ENCODE measurements around the gene TAS1R1.

Gene TAS1R1

DNA sequence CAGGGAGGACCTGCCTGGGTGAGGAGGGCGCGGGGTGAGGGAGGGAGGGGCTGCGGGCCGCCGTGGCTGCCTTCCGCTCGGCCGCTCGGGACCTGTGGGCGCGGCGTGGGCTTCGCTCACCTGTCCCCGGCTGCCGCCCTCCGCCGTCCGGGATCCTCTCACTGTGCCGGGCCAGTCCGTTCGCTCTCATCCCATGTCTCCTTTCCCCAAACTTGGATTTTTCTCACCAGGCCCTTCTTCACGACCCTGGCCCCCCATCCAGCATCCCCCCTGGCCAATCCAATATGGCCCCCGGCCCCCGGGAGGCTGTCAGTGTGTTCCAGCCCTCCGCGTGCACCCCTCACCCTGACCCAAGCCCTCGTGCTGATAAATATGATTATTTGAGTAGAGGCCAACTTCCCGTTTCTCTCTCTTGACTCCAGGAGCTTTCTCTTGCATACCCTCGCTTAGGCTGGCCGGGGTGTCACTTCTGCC, 25.0 kb downstream of the TAS1R1 start:
- DNase-seq (ENCODE audit: low read depth) = no peak
- TF ChIP-seq, protein P1, sequence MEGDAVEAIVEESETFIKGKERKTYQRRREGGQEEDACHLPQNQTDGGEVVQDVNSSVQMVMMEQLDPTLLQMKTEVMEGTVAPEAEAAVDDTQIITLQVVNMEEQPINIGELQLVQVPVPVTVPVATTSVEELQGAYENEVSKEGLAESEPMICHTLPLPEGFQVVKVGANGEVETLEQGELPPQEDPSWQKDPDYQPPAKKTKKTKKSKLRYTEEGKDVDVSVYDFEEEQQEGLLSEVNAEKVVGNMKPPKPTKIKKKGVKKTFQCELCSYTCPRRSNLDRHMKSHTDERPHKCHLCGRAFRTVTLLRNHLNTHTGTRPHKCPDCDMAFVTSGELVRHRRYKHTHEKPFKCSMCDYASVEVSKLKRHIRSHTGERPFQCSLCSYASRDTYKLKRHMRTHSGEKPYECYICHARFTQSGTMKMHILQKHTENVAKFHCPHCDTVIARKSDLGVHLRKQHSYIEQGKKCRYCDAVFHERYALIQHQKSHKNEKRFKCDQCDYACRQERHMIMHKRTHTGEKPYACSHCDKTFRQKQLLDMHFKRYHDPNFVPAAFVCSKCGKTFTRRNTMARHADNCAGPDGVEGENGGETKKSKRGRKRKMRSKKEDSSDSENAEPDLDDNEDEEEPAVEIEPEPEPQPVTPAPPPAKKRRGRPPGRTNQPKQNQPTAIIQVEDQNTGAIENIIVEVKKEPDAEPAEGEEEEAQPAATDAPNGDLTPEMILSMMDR (conservative IDR thresholded peaks at IDR 0.05; ENCODE audit: low read depth, low read length) = no peak
- H3K4me3 ChIP-seq (ENCODE audit: low read length) = peak overlapping the region; percentile 69

DNA sequence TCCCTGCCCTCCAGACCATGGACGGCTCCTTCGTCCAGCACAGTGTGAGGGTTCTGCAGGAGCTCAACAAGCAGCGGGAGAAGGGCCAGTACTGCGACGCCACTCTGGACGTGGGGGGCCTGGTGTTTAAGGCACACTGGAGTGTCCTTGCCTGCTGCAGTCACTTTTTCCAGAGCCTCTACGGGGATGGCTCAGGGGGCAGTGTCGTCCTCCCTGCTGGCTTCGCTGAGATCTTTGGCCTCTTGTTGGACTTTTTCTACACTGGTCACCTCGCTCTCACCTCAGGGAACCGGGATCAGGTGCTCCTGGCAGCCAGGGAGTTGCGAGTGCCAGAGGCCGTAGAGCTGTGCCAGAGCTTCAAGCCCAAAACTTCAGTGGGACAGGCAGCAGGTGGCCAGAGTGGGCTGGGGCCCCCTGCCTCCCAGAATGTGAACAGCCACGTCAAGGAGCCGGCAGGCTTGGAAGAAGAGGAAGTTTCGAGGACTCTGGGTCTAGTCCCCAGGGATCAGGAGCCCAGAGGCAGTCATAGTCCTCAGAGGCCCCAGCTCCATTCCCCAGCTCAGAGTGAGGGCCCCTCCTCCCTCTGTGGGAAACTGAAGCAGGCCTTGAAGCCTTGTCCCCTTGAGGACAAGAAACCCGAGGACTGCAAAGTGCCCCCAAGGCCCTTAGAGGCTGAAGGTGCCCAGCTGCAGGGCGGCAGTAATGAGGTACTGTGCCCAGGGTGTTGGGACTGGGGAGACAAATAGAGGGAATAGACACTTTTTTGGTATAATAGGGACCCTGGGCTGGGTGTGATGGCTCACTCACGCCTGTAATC, 25.7 kb downstream of the TAS1R1 start:
- no peak for DNase-seq (ENCODE audit: low read depth)
- H3K4me3 ChIP-seq (ENCODE audit: low read length) = peak overlapping the region; percentile 69
- TF ChIP-seq, protein P1 (conservative IDR thresholded peaks at IDR 0.05; ENCODE audit: low read depth, low read length) = peak; percentile 24

DNA sequence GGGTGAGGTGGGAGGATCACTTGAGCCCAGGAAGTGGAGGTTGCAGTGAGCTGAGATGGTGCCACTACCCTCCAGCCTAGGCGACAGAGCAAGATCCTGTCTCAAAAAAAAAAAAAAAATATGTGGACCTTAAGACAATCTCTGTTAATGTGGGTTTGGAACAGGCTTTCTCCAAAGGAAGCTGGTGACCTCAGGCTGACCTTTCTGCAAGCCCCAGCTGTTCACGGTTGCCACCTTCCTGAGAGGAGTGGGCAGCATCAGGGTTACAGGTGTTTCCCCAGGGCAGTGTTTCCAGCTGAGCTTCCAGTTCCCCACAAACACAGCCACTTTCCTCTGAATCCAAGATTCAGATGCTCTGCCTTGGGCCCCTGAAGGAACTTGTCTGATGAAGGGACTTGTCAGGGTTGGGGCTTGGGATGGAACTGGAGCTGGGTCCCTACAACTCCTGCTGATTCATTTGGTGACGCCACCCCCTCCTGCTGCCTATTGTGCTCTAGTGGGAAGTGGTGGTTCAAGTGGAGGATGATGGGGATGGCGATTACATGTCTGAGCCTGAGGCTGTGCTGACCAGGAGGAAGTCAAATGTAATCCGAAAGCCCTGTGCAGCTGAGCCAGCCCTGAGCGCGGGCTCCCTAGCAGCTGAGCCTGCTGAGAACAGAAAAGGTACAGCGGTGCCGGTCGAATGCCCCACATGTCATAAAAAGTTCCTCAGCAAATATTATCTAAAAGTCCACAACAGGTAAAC, 26.6 kb downstream of the TAS1R1 start:
- H3K4me3 ChIP-seq (ENCODE audit: low read length) = no peak overlapping the region
- TF ChIP-seq, protein P1 (conservative IDR thresholded peaks at IDR 0.05; ENCODE audit: low read depth, low read length) = no peak
- DNase-seq (ENCODE audit: low read depth) = no peak

DNA sequence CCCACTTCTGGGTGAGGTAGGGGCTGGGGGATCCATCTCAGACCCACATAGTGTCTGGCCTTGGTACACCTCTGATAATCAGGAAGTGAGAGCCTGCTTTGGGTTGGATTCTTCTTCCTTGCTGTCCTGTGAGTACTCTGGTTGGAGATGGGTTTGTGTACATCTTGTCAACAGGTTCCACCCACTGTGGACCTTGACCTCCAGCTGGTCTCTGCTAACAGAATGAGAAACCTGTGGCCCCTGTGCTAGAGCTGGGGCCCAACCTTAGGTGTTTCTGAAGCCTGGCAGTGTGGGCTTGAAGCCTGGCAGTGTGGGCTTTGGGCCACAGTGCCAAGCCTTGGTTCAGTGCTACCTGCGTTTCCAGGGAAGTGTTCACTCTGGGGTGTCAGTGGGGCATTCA, 27.3 kb downstream of the TAS1R1 start:
- TF ChIP-seq, protein P1 (conservative IDR thresholded peaks at IDR 0.05; ENCODE audit: low read depth, low read length) = no peak
- H3K4me3 ChIP-seq (ENCODE audit: low read length) = no peak overlapping the region
- DNase-seq (ENCODE audit: low read depth) = no peak

DNA sequence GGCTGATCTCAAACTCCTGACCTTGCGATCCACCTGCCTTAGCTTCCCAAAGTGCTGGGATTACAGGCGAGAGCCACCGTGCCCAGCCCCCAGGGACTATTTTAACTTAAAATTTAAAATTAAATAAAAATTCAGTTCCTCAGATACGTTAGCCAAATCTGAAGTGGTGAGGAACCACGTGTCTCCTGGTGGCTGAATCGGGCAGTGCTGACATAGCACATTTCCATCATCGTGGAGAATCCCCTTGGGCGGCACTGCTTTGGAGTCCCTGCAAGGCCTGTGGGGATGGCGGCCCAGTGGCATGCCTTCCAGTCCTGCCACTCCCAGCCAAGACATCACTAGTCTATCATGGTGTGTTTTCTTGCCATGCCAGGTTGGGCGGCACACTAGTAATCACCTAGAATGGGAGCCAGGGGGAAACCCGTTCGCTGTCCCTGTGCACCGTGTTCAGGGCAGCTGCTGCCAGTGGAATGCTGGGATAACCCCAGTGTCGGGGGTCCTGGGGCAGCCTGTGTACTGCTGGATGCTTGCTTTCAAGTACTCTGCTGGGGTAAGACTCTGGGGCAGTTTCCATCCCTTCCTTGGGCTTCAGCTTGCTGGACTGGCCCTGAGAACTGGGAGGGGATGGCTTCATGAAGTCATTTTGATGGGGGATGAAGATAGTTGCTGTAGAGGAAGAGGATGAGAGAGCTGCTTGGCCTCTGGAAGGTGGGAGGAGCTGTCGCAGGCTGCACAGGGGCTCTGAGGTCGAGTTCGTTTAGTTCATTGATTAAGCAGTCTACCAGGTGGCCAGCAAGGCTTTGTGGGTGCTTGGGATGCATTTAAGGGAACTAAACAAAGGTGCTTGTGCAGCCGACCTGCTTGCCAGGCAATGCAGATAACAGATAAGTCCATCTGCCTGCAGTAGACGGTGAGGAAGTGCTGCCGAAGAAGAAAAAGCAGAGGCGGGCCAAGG, 29.3 kb downstream of the TAS1R1 start:
- no peak overlapping the region for H3K4me3 ChIP-seq (ENCODE audit: low read length)
- DNase-seq (ENCODE audit: low read depth) = no peak
- TF ChIP-seq, protein P1 (conservative IDR thresholded peaks at IDR 0.05; ENCODE audit: low read depth, low read length) = no peak

DNA sequence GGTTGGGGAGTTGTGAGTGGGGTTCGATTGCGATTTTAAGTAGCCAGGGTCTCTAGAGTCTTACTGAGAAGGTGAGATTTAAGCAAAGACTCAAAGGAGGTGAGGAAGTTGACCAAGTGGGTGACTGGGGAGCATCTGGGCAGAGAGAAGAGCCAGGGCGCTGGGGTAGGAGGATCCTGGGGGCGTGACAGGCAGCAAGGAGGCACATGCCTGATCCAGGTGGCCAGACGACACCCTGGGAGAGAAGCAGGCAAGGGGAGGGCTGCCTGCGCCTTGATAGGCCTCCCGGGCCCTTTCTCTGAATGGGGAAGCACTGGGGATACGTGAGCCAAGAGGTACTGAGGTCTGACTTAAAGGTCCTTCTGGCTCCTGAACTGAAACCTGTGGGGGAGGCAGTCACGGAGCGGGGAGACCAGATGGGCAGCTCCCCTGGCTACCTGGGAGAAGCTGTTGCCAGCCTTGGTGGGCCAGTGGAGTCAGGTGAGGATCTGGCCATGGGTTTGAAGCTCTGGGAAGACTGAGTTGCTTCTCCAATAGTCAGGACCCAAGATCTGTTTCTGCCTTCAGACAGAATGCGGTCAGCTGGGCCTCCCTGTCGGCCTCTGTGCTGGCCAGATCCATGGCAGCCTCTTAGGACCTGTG, 30.1 kb downstream of the TAS1R1 start:
- no peak overlapping the region for H3K4me3 ChIP-seq (ENCODE audit: low read length)
- TF ChIP-seq, protein P1 (conservative IDR thresholded peaks at IDR 0.05; ENCODE audit: low read depth, low read length) = no peak
- DNase-seq (ENCODE audit: low read depth) = no peak

Measured in retinal pigment epithelial cell (primary cell).